ENCODE measurements around the gene CCDC74A.
A peak's percentile ranks its signal among the peaks of the same experiment; 100 is the strongest.

DNA sequence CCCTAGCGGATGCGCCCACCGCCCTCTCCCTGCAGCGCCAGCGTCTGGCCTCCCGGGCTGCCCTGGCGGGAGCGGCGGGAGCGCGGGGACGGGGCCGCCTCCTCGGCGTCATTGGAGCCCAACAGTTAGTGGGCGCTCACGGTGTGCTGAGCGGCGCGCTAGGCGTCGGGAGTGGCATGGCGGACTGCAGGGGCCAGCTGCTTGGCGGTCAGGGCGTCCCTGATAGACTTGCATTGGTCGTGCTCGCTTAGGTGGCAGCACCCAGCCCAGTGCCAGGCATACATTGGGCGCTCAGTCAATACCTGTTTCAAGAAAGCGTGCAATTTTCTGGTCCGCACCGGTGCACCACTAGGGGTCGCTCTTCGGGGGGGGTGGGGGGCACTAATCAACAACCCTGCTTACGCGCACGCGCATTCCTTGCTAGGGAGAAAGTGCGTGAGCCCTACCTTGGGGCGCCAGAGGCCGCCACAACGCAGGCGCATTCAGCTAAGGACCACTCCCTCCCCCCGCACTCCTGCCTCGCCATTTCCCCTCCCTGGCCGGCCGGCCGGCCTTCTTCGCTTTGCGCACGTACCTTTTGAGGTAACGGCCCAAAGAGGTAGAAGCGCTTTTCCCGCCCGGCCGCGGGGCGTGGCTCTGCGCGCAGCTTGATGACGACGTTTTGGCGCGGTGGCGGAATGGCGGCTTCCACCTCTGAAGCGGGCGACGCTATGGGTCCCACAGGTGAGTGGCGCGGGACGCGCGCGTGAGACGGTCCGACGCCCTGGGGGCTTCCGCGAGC lies 35.1 kb upstream of the CCDC74A start:
- TF ChIP-seq, protein P1, sequence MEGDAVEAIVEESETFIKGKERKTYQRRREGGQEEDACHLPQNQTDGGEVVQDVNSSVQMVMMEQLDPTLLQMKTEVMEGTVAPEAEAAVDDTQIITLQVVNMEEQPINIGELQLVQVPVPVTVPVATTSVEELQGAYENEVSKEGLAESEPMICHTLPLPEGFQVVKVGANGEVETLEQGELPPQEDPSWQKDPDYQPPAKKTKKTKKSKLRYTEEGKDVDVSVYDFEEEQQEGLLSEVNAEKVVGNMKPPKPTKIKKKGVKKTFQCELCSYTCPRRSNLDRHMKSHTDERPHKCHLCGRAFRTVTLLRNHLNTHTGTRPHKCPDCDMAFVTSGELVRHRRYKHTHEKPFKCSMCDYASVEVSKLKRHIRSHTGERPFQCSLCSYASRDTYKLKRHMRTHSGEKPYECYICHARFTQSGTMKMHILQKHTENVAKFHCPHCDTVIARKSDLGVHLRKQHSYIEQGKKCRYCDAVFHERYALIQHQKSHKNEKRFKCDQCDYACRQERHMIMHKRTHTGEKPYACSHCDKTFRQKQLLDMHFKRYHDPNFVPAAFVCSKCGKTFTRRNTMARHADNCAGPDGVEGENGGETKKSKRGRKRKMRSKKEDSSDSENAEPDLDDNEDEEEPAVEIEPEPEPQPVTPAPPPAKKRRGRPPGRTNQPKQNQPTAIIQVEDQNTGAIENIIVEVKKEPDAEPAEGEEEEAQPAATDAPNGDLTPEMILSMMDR (IDR thresholded peaks at IDR 0.05) = peak; percentile 54 to 82 (median 64)
- TF ChIP-seq POLR2A (IDR thresholded peaks at IDR 0.05) = peak; percentile 17
